Keratinocyte (primary cell): Measurements from ENCODE around the gene HYPK. TPM values are rescaled to one million over a fixed set of nuclear protein-coding genes. Genes with fewer than 3 reads are reported as not detected.

Experiments used
- DNase-seq: peaks from one replicate; pipeline ENCODE4 v3.0.0-alpha.2; 2011; ENCODE audit warnings: low read depth, missing footprints, low spot score
- FAIRE-seq: peaks from 2 replicates; lab custom pipeline; 2011; peaks lifted over from hg19 to GRCh38; lab: Jason Lieb, UNC
- H2AFZ ChIP-seq: 2 replicates; pipeline ENCODE4 v1.6.0; 2012; ENCODE audit warnings: low read length, control low read depth, inconsistent platforms; ENCODE audit not compliant: control insufficient read depth
- H3K27ac ChIP-seq: 2 replicates; pipeline ENCODE4 v1.5.1; 2011; ENCODE audit warnings: low read length; ENCODE audit not compliant: control insufficient read depth, insufficient read depth
- H3K27me3 ChIP-seq: 3 replicates; pipeline ENCODE4 v1.6.0; 2011; ENCODE audit warnings: low read length; ENCODE audit not compliant: control insufficient read depth, insufficient read depth; ENCODE audit errors: extremely low read depth
- H3K36me3 ChIP-seq, 2 experiments: 2 replicates in 1 of 2; 3 replicates in 1 of 2; pipeline ENCODE4 v1.5.1; 2011; ENCODE audit warnings: low read length in 2 of 2, mild to moderate bottlenecking in 1 of 2; ENCODE audit not compliant: control insufficient read depth in 2 of 2, insufficient read depth in 2 of 2; ENCODE audit errors: extremely low read depth in 1 of 2
- H3K4me1 ChIP-seq: 3 replicates; pipeline ENCODE4 v1.5.1; 2011; ENCODE audit warnings: low read length; ENCODE audit not compliant: control insufficient read depth, insufficient read depth; ENCODE audit errors: extremely low read depth
- H3K4me2 ChIP-seq: 3 replicates; pipeline ENCODE4 v1.6.0; 2011; ENCODE audit warnings: low read depth, low read length; ENCODE audit not compliant: control insufficient read depth, insufficient read depth; ENCODE audit errors: extremely low read depth
- H3K4me3 ChIP-seq, 3 experiments: fragments of 200-600 bp in 1 of 3; sonication (generic) in 1 of 3; 2 replicates in 2 of 3; 3 replicates in 1 of 3; pipeline ENCODE4 v1.5.1; 2011 to 2016; ENCODE audit warnings: low read length in 3 of 3, mild to moderate bottlenecking in 3 of 3, control low read depth in 2 of 3, inconsistent platforms in 1 of 3, low read depth in 1 of 3, mixed read lengths in 1 of 3, mixed run types in 1 of 3, moderate library complexity in 1 of 3; ENCODE audit not compliant: control insufficient read depth in 2 of 3, insufficient read depth in 2 of 3; ENCODE audit errors: extremely low read depth in 1 of 3
- H3K79me2 ChIP-seq: 2 replicates; pipeline ENCODE4 v1.6.0; 2012; ENCODE audit warnings: low read length; ENCODE audit not compliant: control insufficient read depth, insufficient read depth
- H3K9ac ChIP-seq: 3 replicates; pipeline ENCODE4 v1.6.0; 2011; ENCODE audit warnings: low read length; ENCODE audit not compliant: control insufficient read depth, insufficient read depth; ENCODE audit errors: extremely low read depth
- H3K9me1 ChIP-seq: 3 replicates; pipeline ENCODE4 v1.6.0; 2011; ENCODE audit warnings: low read length; ENCODE audit not compliant: control insufficient read depth, insufficient read depth; ENCODE audit errors: extremely low read depth
- H3K9me3 ChIP-seq: 2 replicates; pipeline ENCODE4 v1.5.1; 2012; ENCODE audit warnings: low read depth, low read length; ENCODE audit not compliant: control insufficient read depth
- H4K20me1 ChIP-seq: 3 replicates; pipeline ENCODE4 v1.6.0; 2011; ENCODE audit warnings: low read length; ENCODE audit not compliant: control insufficient read depth, insufficient read depth; ENCODE audit errors: extremely low read depth
- EZH2 ChIP-seq: IDR thresholded peaks from one replicate; pipeline ENCODE4 v1.6.1; 2012; ENCODE audit warnings: inconsistent platforms, mild to moderate bottlenecking, low read length, moderate library complexity
- dilution Hi-C: fragments of 300-500 bp; cut with MboI; formaldehyde crosslinking; loops from one replicate; pipeline ENCODE4 v1.7.0; 2020; ENCODE audit warnings: low sequenced_read_pairs; ENCODE audit not compliant: extremely low pct_ligation_motif_present
- polyA plus RNA-seq, 5 experiments: library from polyadenylated mRNA; depleted of rRNA in 3 of 5; stranded (reverse) in 3 of 5; stranded (forward) in 1 of 5; unstranded in 1 of 5; fragments of >200 nt; gene quantifications; 1 replicate in 1 of 5; 2 replicates in 3 of 5; 3 replicates in 1 of 5; pipeline versions ENCODE4 v1.2.1 to v1.2.3, GENCODE V29; 2011 to 2012; ENCODE audit warnings: missing spikeins in 2 of 5, low read depth in 1 of 5, low replicate concordance in 1 of 5
- TF ChIP-seq, protein P1 (sequence below), 3 experiments: IDR thresholded peaks in 1 of 3; conservative IDR thresholded peaks in 1 of 3; optimal IDR thresholded peaks in 1 of 3; 2 replicates in 2 of 3; 3 replicates in 1 of 3; pipeline versions ENCODE3 to v1.5.1; 2011; ENCODE audit warnings: low read length in 3 of 3, mild to moderate bottlenecking in 3 of 3, moderate library complexity in 2 of 3, control low read depth in 1 of 3, inconsistent platforms in 1 of 3; ENCODE audit not compliant: insufficient read depth in 2 of 3; ENCODE audit errors: extremely low read depth in 1 of 3

HYPK gene
- polyA plus RNA-seq, 1 donor (not counting 4 experiments of a cell fraction or from before 2014, with no cell fraction given), result 27.5 TPM

- H3K9me3 ChIP-seq, result no peaks in the 10 kb centered on the region
- H3K4me3 ChIP-seq, result no peak overlapping the region
- no peaks in the 10 kb centered on the region for H4K20me1 ChIP-seq
- TF ChIP-seq, protein P1, sequence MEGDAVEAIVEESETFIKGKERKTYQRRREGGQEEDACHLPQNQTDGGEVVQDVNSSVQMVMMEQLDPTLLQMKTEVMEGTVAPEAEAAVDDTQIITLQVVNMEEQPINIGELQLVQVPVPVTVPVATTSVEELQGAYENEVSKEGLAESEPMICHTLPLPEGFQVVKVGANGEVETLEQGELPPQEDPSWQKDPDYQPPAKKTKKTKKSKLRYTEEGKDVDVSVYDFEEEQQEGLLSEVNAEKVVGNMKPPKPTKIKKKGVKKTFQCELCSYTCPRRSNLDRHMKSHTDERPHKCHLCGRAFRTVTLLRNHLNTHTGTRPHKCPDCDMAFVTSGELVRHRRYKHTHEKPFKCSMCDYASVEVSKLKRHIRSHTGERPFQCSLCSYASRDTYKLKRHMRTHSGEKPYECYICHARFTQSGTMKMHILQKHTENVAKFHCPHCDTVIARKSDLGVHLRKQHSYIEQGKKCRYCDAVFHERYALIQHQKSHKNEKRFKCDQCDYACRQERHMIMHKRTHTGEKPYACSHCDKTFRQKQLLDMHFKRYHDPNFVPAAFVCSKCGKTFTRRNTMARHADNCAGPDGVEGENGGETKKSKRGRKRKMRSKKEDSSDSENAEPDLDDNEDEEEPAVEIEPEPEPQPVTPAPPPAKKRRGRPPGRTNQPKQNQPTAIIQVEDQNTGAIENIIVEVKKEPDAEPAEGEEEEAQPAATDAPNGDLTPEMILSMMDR (optimal IDR thresholded peaks at IDR 0.05 in 1 of 3, IDR thresholded peaks at IDR 0.05 in 1 of 3, conservative IDR thresholded peaks at IDR 0.05 in 1 of 3; ENCODE audit: extremely low read depth in 1 of 3, insufficient read depth in 2 of 3, low read length in 3 of 3), result no peak
- no peak for TF ChIP-seq EZH2
- H2AFZ ChIP-seq, result no peak overlapping the region
- H3K4me2 ChIP-seq, result no peak overlapping the region
- no peak overlapping the region for H3K9ac ChIP-seq
- DNase-seq (no peak), FAIRE-seq (no peak)
- no peaks in the 10 kb centered on the region for H3K79me2 ChIP-seq
- H3K9me1 ChIP-seq, result no peaks in the 10 kb centered on the region
- H3K36me3 ChIP-seq, result peaks cover 0 to 1% of the 10 kb centered on the region in 2 experiments
- H3K27ac ChIP-seq, result no peak overlapping the region
- H3K27me3 ChIP-seq, result no peaks in the 10 kb centered on the region
- H3K4me1 ChIP-seq, result peaks cover 14% of the 10 kb centered on the region
- dilution Hi-C loops, result no loop called here
Measured at GRCh38 chr15:43779016-43779415, 21.4 kb upstream of the HYPK start.

DNA sequence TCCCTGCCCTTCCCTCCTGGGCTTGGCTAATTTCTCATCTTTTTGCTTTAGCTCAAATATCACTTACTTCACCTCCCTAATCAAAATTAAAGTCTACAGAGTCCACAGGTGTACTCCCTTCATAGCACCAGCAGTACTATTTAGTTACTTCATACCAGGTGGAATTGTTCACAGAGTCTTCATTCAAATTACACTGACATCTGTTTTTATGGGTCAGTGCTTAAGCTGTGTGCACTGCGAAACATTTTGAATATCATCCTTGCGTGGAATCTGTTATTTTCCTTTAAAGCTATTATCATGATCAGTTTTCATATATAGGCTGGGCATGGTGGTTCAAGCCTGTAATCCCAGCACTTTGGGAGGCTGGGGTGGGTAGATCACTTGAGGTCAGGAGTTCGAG lies 11.0 kb upstream of the HYPK start:
- Histone ChIP-seq H3K4me3 (no peak overlapping the region), H3K79me2 (peaks cover 23% of the 10 kb centered on the region), H3K36me3 (peaks cover 8 to 10% of the 10 kb centered on the region in 2 experiments), H2AFZ (no peak overlapping the region), H3K4me1 (peaks cover 17% of the 10 kb centered on the region), H3K9me1 (no peaks in the 10 kb centered on the region), H3K9ac (no peak overlapping the region), H3K27ac (no peak overlapping the region), H3K4me2 (no peak overlapping the region), H3K9me3 (no peaks in the 10 kb centered on the region), H4K20me1 (no peaks in the 10 kb centered on the region), H3K27me3 (no peaks in the 10 kb centered on the region)
- FAIRE-seq (no peak), DNase-seq (no peak)
- TF ChIP-seq EZH2, result no peak
- TF ChIP-seq, protein P1 (optimal IDR thresholded peaks at IDR 0.05 in 1 of 3, IDR thresholded peaks at IDR 0.05 in 1 of 3, conservative IDR thresholded peaks at IDR 0.05 in 1 of 3; ENCODE audit: extremely low read depth in 1 of 3, insufficient read depth in 2 of 3, low read length in 3 of 3), result no peak
- dilution Hi-C loops, result no loop called here
